ENCODE measurements around the gene PPARG.

DNA sequence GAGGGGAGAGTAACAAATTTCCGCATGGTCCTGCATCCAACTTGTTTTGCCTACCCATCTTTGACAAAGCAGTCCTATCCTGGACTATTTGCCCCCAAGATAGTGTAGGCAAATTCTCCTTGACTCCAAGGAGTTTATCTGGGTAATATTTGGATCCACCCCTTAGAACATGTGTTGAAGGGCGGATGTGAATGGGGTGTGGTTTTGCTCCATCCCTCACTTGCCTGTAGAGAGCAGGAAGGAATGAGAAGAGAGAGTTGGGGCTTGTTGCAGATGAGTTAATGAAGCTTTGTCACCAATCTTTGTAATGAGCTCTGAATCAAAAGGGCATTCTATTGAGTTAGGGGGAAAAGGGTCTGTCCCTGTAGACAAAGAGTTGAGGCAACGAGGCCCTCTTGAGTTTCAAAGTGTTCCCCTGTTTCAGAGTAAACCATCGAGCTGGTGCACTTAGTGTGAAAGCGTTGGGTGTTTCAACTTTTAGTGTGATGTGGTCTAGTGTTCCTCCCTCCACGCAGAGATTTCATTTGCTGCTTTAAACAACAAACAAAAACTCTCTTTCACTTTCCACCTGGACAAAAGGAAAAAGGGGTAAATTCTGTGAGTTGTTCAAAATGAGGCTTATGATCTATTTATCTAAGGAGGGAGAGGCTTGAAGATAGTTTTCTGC is 42.2 kb upstream of the PPARG start:
- TF ChIP-seq POLR2A (IDR thresholded peaks at IDR 0.05): no peak
- TF ChIP-seq, protein P1, sequence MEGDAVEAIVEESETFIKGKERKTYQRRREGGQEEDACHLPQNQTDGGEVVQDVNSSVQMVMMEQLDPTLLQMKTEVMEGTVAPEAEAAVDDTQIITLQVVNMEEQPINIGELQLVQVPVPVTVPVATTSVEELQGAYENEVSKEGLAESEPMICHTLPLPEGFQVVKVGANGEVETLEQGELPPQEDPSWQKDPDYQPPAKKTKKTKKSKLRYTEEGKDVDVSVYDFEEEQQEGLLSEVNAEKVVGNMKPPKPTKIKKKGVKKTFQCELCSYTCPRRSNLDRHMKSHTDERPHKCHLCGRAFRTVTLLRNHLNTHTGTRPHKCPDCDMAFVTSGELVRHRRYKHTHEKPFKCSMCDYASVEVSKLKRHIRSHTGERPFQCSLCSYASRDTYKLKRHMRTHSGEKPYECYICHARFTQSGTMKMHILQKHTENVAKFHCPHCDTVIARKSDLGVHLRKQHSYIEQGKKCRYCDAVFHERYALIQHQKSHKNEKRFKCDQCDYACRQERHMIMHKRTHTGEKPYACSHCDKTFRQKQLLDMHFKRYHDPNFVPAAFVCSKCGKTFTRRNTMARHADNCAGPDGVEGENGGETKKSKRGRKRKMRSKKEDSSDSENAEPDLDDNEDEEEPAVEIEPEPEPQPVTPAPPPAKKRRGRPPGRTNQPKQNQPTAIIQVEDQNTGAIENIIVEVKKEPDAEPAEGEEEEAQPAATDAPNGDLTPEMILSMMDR (IDR thresholded peaks at IDR 0.05): no peak
